WTC11 (cell line): Measurements from ENCODE around the gene KRTAP4-1. TPM values are rescaled to one million over a fixed set of nuclear protein-coding genes. Genes with fewer than 3 reads are reported as not detected.
A peak's percentile ranks its signal among the peaks of the same experiment; 100 is the strongest.
"Not testable (repeated sequence)": the region's sequence is repeated elsewhere in the genome, so short reads cannot be mapped to it uniquely, and the experiment has no call there.

Source experiments
- ATAC-seq: fragments of 200-7000 bp; cut with Tn5 transposase; 2 replicates; pipeline ENCODE4 v1.10.0; 2021; ENCODE audit warnings: mild to moderate bottlenecking, moderate library complexity
- CTCF ChIA-PET: fragments of 300-600 bp; sonication (Branson Sonifier 250); formaldehyde crosslinking; loops from one replicate; lab custom pipeline; 2021; ENCODE audit warnings: antibody characterized with exemption; lab: Charles Lee
- POLR2A ChIA-PET: fragments of 350-600 bp; sonication (Branson Sonifier 250); formaldehyde crosslinking; loops from one replicate; lab custom pipeline; 2021; ENCODE audit warnings: antibody characterized with exemption; lab: Charles Lee
- DNase-seq: peaks from one replicate; pipeline ENCODE4 v3.0.0; 2021; ENCODE audit warnings: low spot score
- H3K27ac Mint-ChIP-seq: 2 replicates; pipeline ENCODE4 v1.8.0; 2021; ENCODE audit warnings: mixed read lengths
- H3K27me3 Mint-ChIP-seq: 2 replicates; pipeline ENCODE4 v1.8.0; 2021; ENCODE audit warnings: low read depth, mild to moderate bottlenecking, moderate library complexity, mixed read lengths
- H3K36me3 Mint-ChIP-seq: 2 replicates; pipeline ENCODE4 v1.8.0; 2021; ENCODE audit warnings: mixed read lengths
- H3K4me1 Mint-ChIP-seq: 2 replicates; pipeline ENCODE4 v1.8.0; 2022; ENCODE audit warnings: mixed read lengths
- H3K4me3 Mint-ChIP-seq: 2 replicates; pipeline ENCODE4 v1.8.0; 2021; ENCODE audit warnings: mild to moderate bottlenecking, moderate library complexity, mixed read lengths
- H3K9me3 Mint-ChIP-seq: 2 replicates; pipeline ENCODE4 v1.8.0; 2021; ENCODE audit warnings: mixed read lengths
- ELF4 ChIP-seq: sonication (generic); formaldehyde crosslinking; IDR thresholded peaks from 2 replicates; pipeline ENCODE4 v1.8.1; 2022; ENCODE audit warnings: low read depth, mild to moderate bottlenecking, moderate library complexity, missing genetic modification reagents
- ESRRA ChIP-seq: sonication (generic); formaldehyde crosslinking; IDR thresholded peaks from 2 replicates; pipeline ENCODE4 v1.8.1; 2022; ENCODE audit warnings: mild to moderate bottlenecking, missing genetic modification reagents, borderline replicate concordance
- GABPB1 ChIP-seq: sonication (generic); formaldehyde crosslinking; IDR thresholded peaks from 2 replicates; pipeline ENCODE4 v1.8.1; 2023; ENCODE audit warnings: mild to moderate bottlenecking, missing genetic modification reagents
- IRF2 ChIP-seq: sonication (generic); formaldehyde crosslinking; IDR thresholded peaks from 2 replicates; pipeline ENCODE4 v1.8.0; 2022; ENCODE audit warnings: low read depth, missing genetic modification reagents, borderline replicate concordance
- KAT7 ChIP-seq: sonication (generic); formaldehyde crosslinking; IDR thresholded peaks from 2 replicates; pipeline ENCODE4 v1.8.1; 2023; ENCODE audit warnings: missing genetic modification reagents, mild to moderate bottlenecking, borderline replicate concordance
- MLX ChIP-seq: sonication (generic); formaldehyde crosslinking; IDR thresholded peaks from 2 replicates; pipeline ENCODE4 v1.8.1; 2023; ENCODE audit warnings: mild to moderate bottlenecking, missing genetic modification reagents, moderate library complexity
- MXD4 ChIP-seq: fragments of 250-450 bp; sonication (Bioruptor Pico); IDR thresholded peaks from 2 replicates; pipeline ENCODE4 v1.8.0; 2021; ENCODE audit warnings: mild to moderate bottlenecking, moderate library complexity, borderline replicate concordance
- NFATC4 ChIP-seq: fragments of 250-450 bp; sonication (Bioruptor Pico); IDR thresholded peaks from 2 replicates; pipeline ENCODE4 v1.9.0; 2021; ENCODE audit warnings: mild to moderate bottlenecking
- OVOL2 ChIP-seq: fragments of 250-450 bp; sonication (Bioruptor Pico); IDR thresholded peaks from 2 replicates; pipeline ENCODE4 v1.9.0; 2021; ENCODE audit warnings: mild to moderate bottlenecking, borderline replicate concordance
- SOX15 ChIP-seq: fragments of 250-450 bp; sonication (Bioruptor Pico); IDR thresholded peaks from 2 replicates; pipeline ENCODE4 v1.9.0; 2021; ENCODE audit warnings: mild to moderate bottlenecking
- TEAD4 ChIP-seq: sonication (generic); formaldehyde crosslinking; IDR thresholded peaks from 2 replicates; pipeline ENCODE4 v1.8.0; 2022; ENCODE audit warnings: mild to moderate bottlenecking, missing genetic modification reagents
- TP53 ChIP-seq: sonication (generic); formaldehyde crosslinking; IDR thresholded peaks from 2 replicates; pipeline ENCODE4 v1.8.1; 2023; ENCODE audit warnings: mild to moderate bottlenecking, missing genetic modification reagents
- ZNF121 ChIP-seq: sonication (generic); formaldehyde crosslinking; IDR thresholded peaks from 2 replicates; pipeline ENCODE4 v1.8.0; 2023; ENCODE audit warnings: missing genetic modification reagents
- ZNF317 ChIP-seq: sonication (generic); formaldehyde crosslinking; IDR thresholded peaks from 2 replicates; pipeline ENCODE4 v1.8.1; 2023; ENCODE audit warnings: low read depth, mild to moderate bottlenecking, moderate library complexity, missing genetic modification reagents, borderline replicate concordance
- ZNF423 ChIP-seq: fragments of 250-450 bp; sonication (Bioruptor Pico); IDR thresholded peaks from 2 replicates; pipeline ENCODE4 v2.1.2; 2022; ENCODE audit warnings: mild to moderate bottlenecking, moderate library complexity
- ZNF532 ChIP-seq: fragments of 250-450 bp; sonication (Bioruptor Pico); IDR thresholded peaks from 2 replicates; pipeline ENCODE4 v1.9.0; 2021; ENCODE audit warnings: mild to moderate bottlenecking, borderline replicate concordance
- total RNA-seq: library from RNA; stranded (reverse); gene quantifications from 3 replicates; pipeline ENCODE4 v1.2.3, GENCODE V29; 2021
- TF ChIP-seq, protein P1 (sequence below): sonication (generic); formaldehyde crosslinking; IDR thresholded peaks from 2 replicates; pipeline ENCODE4 v1.8.0; 2022; ENCODE audit warnings: mild to moderate bottlenecking, missing genetic modification reagents
- TF ChIP-seq, protein P2 (sequence below): sonication (generic); formaldehyde crosslinking; IDR thresholded peaks from 2 replicates; pipeline ENCODE4 v1.8.1; 2022; ENCODE audit warnings: missing genetic modification reagents, borderline replicate concordance

The KRTAP4-1 gene
- total RNA-seq, 1 experiment from 2014 or later, result not detected

DNA sequence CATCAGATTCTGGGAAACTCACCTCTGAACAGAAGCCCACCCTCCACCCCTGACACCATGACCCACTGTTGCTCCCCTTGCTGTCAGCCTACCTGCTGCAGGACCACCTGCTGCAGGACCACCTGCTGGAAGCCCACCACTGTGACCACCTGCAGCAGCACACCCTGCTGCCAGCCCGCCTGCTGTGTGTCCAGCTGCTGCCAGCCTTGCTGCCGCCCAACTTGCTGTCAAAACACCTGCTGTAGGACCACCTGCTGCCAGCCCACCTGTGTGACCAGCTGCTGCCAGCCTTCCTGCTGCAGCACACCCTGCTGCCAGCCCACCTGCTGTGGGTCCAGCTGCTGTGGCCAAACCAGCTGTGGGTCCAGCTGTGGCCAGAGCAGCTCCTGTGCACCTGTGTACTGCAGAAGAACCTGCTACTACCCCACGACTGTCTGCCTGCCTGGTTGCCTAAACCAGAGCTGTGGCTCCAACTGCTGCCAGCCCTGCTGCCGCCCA lies 41.9 kb upstream of the KRTAP4-1 start, which contains the start of gene KRTAP9-2:
TSS of gene KRTAP9-2 (plus strand) at position 51 of the 498 bp plus-strand sequence. CDS start at position 58, 7 bp downstream.
- H3K27me3 Mint-ChIP-seq, H3K36me3 Mint-ChIP-seq, H3K27ac Mint-ChIP-seq, H3K4me1 Mint-ChIP-seq, DNase-seq, ATAC-seq, H3K9me3 Mint-ChIP-seq, POLR2A ChIA-PET, CTCF ChIA-PET, H3K4me3 Mint-ChIP-seq: not testable (repeated sequence)
- TF ChIP-seq ZNF423 (CRISPR knock-in tag), result peak; percentile 57; the same call in 1 of the 2 replicates

GRCh38 chr17:41226051-41226450 lies 41.3 kb upstream of the KRTAP4-1 start:
- Mint-ChIP-seq H3K27ac (no peak overlapping the region), H3K4me3 (no peak overlapping the region), H3K36me3 (no peaks in the 10 kb centered on the region), H3K9me3 (0 out of 2 replicates have a peak, but pooled peaks cover under 1% of the 10 kb centered on the region), H3K4me1 (peaks cover 8% of the 10 kb centered on the region), H3K27me3 (no peaks in the 10 kb centered on the region)
- no peak for DNase-seq
- ATAC-seq, result no peak
- ChIA-PET CTCF (no interaction called here), POLR2A (no interaction called here)
- TF ChIP-seq TEAD4 (no peak), ELF4 (CRISPR knock-in tag) (no peak), ZNF317 (no peak), ESRRA (no peak), OVOL2 (CRISPR knock-in tag) (no peak), KAT7 (CRISPR knock-in tag) (no peak), NFATC4 (CRISPR knock-in tag) (no peak), TP53 (CRISPR knock-in tag) (no peak), MLX (CRISPR knock-in tag) (no peak), MXD4 (CRISPR knock-in tag) (no peak), ZNF121 (CRISPR knock-in tag) (no peak), SOX15 (no peak), ZNF532 (CRISPR knock-in tag) (no peak), GABPB1 (no peak), IRF2 (CRISPR knock-in tag) (no peak)
- TF ChIP-seq, protein P1, sequence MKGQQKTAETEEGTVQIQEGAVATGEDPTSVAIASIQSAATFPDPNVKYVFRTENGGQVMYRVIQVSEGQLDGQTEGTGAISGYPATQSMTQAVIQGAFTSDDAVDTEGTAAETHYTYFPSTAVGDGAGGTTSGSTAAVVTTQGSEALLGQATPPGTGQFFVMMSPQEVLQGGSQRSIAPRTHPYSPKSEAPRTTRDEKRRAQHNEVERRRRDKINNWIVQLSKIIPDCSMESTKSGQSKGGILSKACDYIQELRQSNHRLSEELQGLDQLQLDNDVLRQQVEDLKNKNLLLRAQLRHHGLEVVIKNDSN, result no peak
- TF ChIP-seq, protein P2, sequence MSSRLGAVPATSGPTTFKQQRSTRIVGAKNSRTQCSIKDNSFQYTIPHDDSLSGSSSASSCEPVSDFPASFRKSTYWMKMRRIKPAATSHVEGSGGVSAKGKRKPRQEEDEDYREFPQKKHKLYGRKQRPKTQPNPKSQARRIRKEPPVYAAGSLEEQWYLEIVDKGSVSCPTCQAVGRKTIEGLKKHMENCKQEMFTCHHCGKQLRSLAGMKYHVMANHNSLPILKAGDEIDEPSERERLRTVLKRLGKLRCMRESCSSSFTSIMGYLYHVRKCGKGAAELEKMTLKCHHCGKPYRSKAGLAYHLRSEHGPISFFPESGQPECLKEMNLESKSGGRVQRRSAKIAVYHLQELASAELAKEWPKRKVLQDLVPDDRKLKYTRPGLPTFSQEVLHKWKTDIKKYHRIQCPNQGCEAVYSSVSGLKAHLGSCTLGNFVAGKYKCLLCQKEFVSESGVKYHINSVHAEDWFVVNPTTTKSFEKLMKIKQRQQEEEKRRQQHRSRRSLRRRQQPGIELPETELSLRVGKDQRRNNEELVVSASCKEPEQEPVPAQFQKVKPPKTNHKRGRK (CRISPR knock-in tag), result no peak
